H1 (cell line): ENCODE measurements around the gene FECH. TPM values are rescaled to one million over a fixed set of nuclear protein-coding genes. Genes with fewer than 3 reads are reported as not detected.

Experiments
- CTCF ChIA-PET: fragments of 300-600 bp; sonication (Branson Sonifier 250); formaldehyde crosslinking; loops from one replicate; lab custom pipeline; 2021; ENCODE audit not compliant: partially characterized antibody; lab: Charles Lee
- POLR2A ChIA-PET: fragments of 300-600 bp; sonication (Branson Sonifier 250); formaldehyde crosslinking; loops from one replicate; lab custom pipeline; 2021; ENCODE audit warnings: inconsistent platforms; ENCODE audit not compliant: partially characterized antibody; lab: Charles Lee
- DNase-seq, 2 experiments: peaks; one replicate each; pipeline versions ENCODE4 v3.0.0 to v3.0.0-alpha.2; 2010 to 2022; ENCODE audit warnings: low spot score in 2 of 2, low read depth in 1 of 2, mixed read lengths in 1 of 2
- FAIRE-seq: peaks from 2 replicates; lab custom pipeline; 2011; peaks lifted over from hg19 to GRCh38; lab: Jason Lieb, UNC
- H2AFZ ChIP-seq: 2 replicates; pipeline ENCODE4 v1.8.1; 2012; ENCODE audit warnings: low read length, inconsistent platforms
- H2AK5ac ChIP-seq: 2 replicates; pipeline ENCODE4 v1.6.1; 2013; ENCODE audit warnings: low read depth, low read length
- H2BK120ac ChIP-seq: replicated peaks from 2 replicates; pipeline ENCODE3; 2013; ENCODE audit warnings: low read depth, low read length, inconsistent platforms
- H2BK12ac ChIP-seq: 2 replicates; pipeline ENCODE4 v1.6.1; 2013; ENCODE audit warnings: low read depth, low read length
- H2BK15ac ChIP-seq: 2 replicates; pipeline ENCODE4 v1.6.1; 2013; ENCODE audit warnings: low read length
- H2BK20ac ChIP-seq: 2 replicates; pipeline ENCODE4 v1.6.1; 2013; ENCODE audit warnings: low read length
- H2BK5ac ChIP-seq: 2 replicates; pipeline ENCODE4 v1.6.1; 2013; ENCODE audit warnings: low read depth, low read length
- H3K14ac ChIP-seq: 2 replicates; pipeline ENCODE4 v1.6.1; 2013; ENCODE audit warnings: inconsistent platforms; ENCODE audit not compliant: insufficient read length
- H3K18ac ChIP-seq: 2 replicates; pipeline ENCODE4 v1.6.1; 2013; ENCODE audit warnings: low read length; ENCODE audit errors: extremely low read depth
- H3K23ac ChIP-seq: 2 replicates; pipeline ENCODE4 v1.6.1; 2013; ENCODE audit warnings: inconsistent platforms; ENCODE audit not compliant: insufficient read length
- H3K23me2 ChIP-seq: 2 replicates; pipeline ENCODE4 v1.6.1; 2013; ENCODE audit warnings: low read depth, low read length
- H3K27ac ChIP-seq: 2 replicates; pipeline ENCODE4 v1.6.1; 2011; ENCODE audit warnings: low read depth, low read length, inconsistent platforms
- H3K27me3 ChIP-seq, 4 experiments: replicated peaks in 1 of 4; 1 replicate in 1 of 4; 2 replicates in 3 of 4; pipeline versions ENCODE4 v1.6.1 to v1.8.1; 2011 to 2013; ENCODE audit warnings: low read length in 3 of 4, mild to moderate bottlenecking in 3 of 4, inconsistent platforms in 2 of 4, mixed read lengths in 2 of 4, moderate library complexity in 1 of 4; ENCODE audit not compliant: control insufficient read depth in 3 of 4, insufficient read depth in 3 of 4; ENCODE audit errors: extremely low read depth in 1 of 4
- H3K36me3 ChIP-seq, 4 experiments: 2 replicates each; pipeline versions ENCODE4 v1.6.1 to v1.8.1; 2011 to 2013; ENCODE audit warnings: mild to moderate bottlenecking in 4 of 4, low read length in 3 of 4, moderate library complexity in 2 of 4, control low read depth in 1 of 4, inconsistent platforms in 1 of 4; ENCODE audit not compliant: insufficient read depth in 4 of 4, control insufficient read depth in 2 of 4
- H3K4ac ChIP-seq: replicated peaks from 2 replicates; pipeline ENCODE3; 2013; ENCODE audit warnings: low read length, low read depth, mixed read lengths, inconsistent platforms; ENCODE audit not compliant: insufficient read length
- H3K4me1 ChIP-seq, 4 experiments: replicated peaks in 1 of 4; 1 replicate in 1 of 4; 2 replicates in 3 of 4; pipeline versions ENCODE4 v1.6.1 to v1.8.1; 2011 to 2013; ENCODE audit warnings: low read length in 3 of 4, inconsistent platforms in 2 of 4, mixed read lengths in 1 of 4; ENCODE audit not compliant: insufficient read depth in 4 of 4, control insufficient read depth in 3 of 4
- H3K4me2 ChIP-seq, 2 experiments: 2 replicates each; pipeline versions ENCODE4 v1.6.1 to v1.8.1; 2011 to 2013; ENCODE audit warnings: low read depth in 2 of 2, low read length in 2 of 2, control low read depth in 1 of 2, inconsistent platforms in 1 of 2, mild to moderate bottlenecking in 1 of 2; ENCODE audit not compliant: insufficient read depth in 1 of 2
- H3K4me3 ChIP-seq, 4 experiments: fragments of 200-600, 300-600 bp in 1 of 4; sonication (generic), shearing (Covaris generic), sonication (Bioruptor Twin) in 1 of 4; 2 replicates each; pipeline versions ENCODE4 v1.5.1 to v1.8.1; 2011 to 2016; ENCODE audit warnings: low read length in 4 of 4, low read depth in 3 of 4, control low read depth in 2 of 4, inconsistent platforms in 2 of 4, mild to moderate bottlenecking in 2 of 4, mixed read lengths in 1 of 4, moderate library complexity in 1 of 4; ENCODE audit not compliant: insufficient read depth in 2 of 4; ENCODE audit errors: extremely low read depth in 1 of 4
- H3K56ac ChIP-seq: replicated peaks from 2 replicates; pipeline ENCODE3; 2013; ENCODE audit warnings: low read depth, mild to moderate bottlenecking, mixed read lengths, low read length, inconsistent platforms; ENCODE audit not compliant: insufficient read length
- H3K79me1 ChIP-seq: 2 replicates; pipeline ENCODE4 v1.6.1; 2013; ENCODE audit warnings: low read depth, low read length, control low read depth
- H3K79me2 ChIP-seq, 2 experiments: 2 replicates each; pipeline versions ENCODE4 v1.6.1 to v1.8.1; 2012 to 2013; ENCODE audit warnings: low read length in 2 of 2, mild to moderate bottlenecking in 2 of 2, inconsistent platforms in 1 of 2; ENCODE audit not compliant: insufficient read depth in 2 of 2, control insufficient read depth in 1 of 2
- H3K9ac ChIP-seq, 4 experiments: replicated peaks in 1 of 4; 1 replicate in 1 of 4; 2 replicates in 3 of 4; pipeline versions ENCODE4 v1.6.1 to v1.8.1; 2011 to 2013; ENCODE audit warnings: low read depth in 3 of 4, low read length in 3 of 4, control low read depth in 2 of 4, mild to moderate bottlenecking in 2 of 4, moderate library complexity in 2 of 4, inconsistent platforms in 1 of 4; ENCODE audit errors: extremely low read depth in 1 of 4
- H3K9me3 ChIP-seq, 2 experiments: 2 replicates each; pipeline versions ENCODE4 v1.6.1 to v1.8.1; 2012 to 2013; ENCODE audit warnings: mild to moderate bottlenecking in 2 of 2, moderate library complexity in 2 of 2, control low read depth in 1 of 2, inconsistent platforms in 1 of 2, low read depth in 1 of 2, low read length in 1 of 2, mixed read lengths in 1 of 2; ENCODE audit not compliant: insufficient read depth in 2 of 2
- H4K20me1 ChIP-seq, 2 experiments: replicated peaks in 1 of 2; 2 replicates each; pipeline versions ENCODE3 to v1.8.1; 2011 to 2013; ENCODE audit warnings: inconsistent platforms in 2 of 2, low read length in 2 of 2, mild to moderate bottlenecking in 1 of 2; ENCODE audit not compliant: insufficient read depth in 2 of 2, control insufficient read depth in 1 of 2
- H4K5ac ChIP-seq: 2 replicates; pipeline ENCODE4 v1.6.1; 2013; ENCODE audit warnings: low read length, low read depth, mixed read lengths, inconsistent platforms; ENCODE audit not compliant: insufficient read length
- H4K8ac ChIP-seq: 2 replicates; pipeline ENCODE4 v1.8.0; 2013; ENCODE audit warnings: mild to moderate bottlenecking, moderate library complexity, low read length, inconsistent platforms; ENCODE audit not compliant: insufficient read depth; ENCODE audit errors: extremely low read depth
- H4K91ac ChIP-seq: replicated peaks from 2 replicates; pipeline ENCODE3; 2013; ENCODE audit warnings: low read length, mixed read lengths, inconsistent platforms; ENCODE audit not compliant: insufficient read length
- PHF8 ChIP-seq: fragments of 200-600 bp; sonication (generic); conservative IDR thresholded peaks from 2 replicates; pipeline ENCODE4 v1.7.1; 2012; ENCODE audit warnings: low read depth, mild to moderate bottlenecking, inconsistent platforms, low read length, moderate library complexity
- POU5F1 ChIP-seq: IDR thresholded peaks from 2 replicates; pipeline ENCODE4 v1.6.1; 2011; ENCODE audit warnings: low read depth, mild to moderate bottlenecking, low read length, moderate library complexity
- RFX5 ChIP-seq: IDR thresholded peaks from 2 replicates; pipeline ENCODE4 v1.6.1; 2011; ENCODE audit warnings: low read depth, low read length, improper control_type of control experiment, borderline replicate concordance
- TEAD4 ChIP-seq: IDR thresholded peaks from 2 replicates; pipeline ENCODE4 v1.6.1; 2012; ENCODE audit warnings: low read depth, low read length, inconsistent platforms, mixed read lengths
- ZNF274 ChIP-seq: IDR thresholded peaks from 2 replicates; pipeline ENCODE4 v1.7.0; 2012; ENCODE audit warnings: low read length, borderline replicate concordance; ENCODE audit errors: extremely low read depth
- WGBS, 2 experiments: shearing (Covaris generic) in 1 of 2; methylation state at CpG; one replicate each; pipeline versions ENCODE4 v1.1.6 to v1.1.7; 2013 to 2015; ENCODE audit warnings: low lambda C conversion rate in 2 of 2, mixed read lengths in 2 of 2, inconsistent platforms in 1 of 2, low coverage in 1 of 2, missing lambda C conversion rate in 1 of 2; ENCODE audit not compliant: insufficient replicate concordance in 2 of 2, insufficient coverage in 1 of 2, insufficient read length in 1 of 2; ENCODE audit errors: extremely low coverage in 1 of 2, missing lambda C conversion rate in 1 of 2; 5-methylcytosine and 5-hydroxymethylcytosine counted together
- polyA plus RNA-seq, 7 experiments: library from polyadenylated mRNA; depleted of rRNA in 3 of 7; stranded (reverse) in 5 of 7; unstranded in 2 of 7; fragments of >200 nt in 5 of 7; fragments of 200-250 nt in 2 of 7; gene quantifications; 1 replicate in 5 of 7; 2 replicates in 1 of 7; 4 replicates in 1 of 7; pipeline versions ENCODE4 v1.2.1 to v1.2.3, GENCODE V29; 2011 to 2013; ENCODE audit warnings: missing spikeins in 2 of 7, mixed read lengths in 2 of 7
- total RNA-seq: library from RNA; stranded (reverse); fragmentation: NEBNext Ultra II Directional; extraction: Animal tissue kit (Norgen Biotek cat#: 25700); gene quantifications from 2 replicates; pipeline ENCODE4 v1.2.1, GENCODE V29; 2021
- TF ChIP-seq, protein P1 (sequence below): IDR thresholded peaks from 2 replicates; pipeline ENCODE4 v1.6.1; 2011; ENCODE audit warnings: low read depth, mild to moderate bottlenecking, low read length; ENCODE audit not compliant: insufficient read depth

The FECH gene
- total and polyA plus RNA-seq, 2 of the 8 experiments (the other 6 are each of a cell fraction or from before 2014, with no cell fraction given): 13.1 to 26.6 TPM

DNA sequence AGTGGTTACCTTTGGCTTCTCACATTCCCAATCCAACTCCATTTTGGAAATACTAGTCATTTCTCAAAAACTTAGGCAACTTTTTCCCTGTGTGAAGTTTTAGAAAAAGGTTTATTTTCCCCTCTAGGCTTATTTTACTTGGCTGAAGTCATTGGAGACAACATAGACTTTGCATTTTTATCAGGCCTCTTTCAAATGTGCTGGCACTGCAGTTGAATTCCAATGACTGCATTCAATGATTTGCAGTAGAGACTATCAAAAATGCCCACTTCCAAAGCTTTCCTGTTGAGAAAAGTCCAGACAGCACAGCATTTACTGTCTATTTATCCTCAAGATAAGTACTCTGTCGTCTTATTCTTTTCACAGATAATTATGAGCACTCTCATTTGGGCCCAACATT lies 81.3 kb downstream of the FECH start:
- Histone ChIP-seq H3K4me2 (no peak overlapping the region), H3K56ac (no peak overlapping the region), H2BK120ac (no peak overlapping the region), H3K18ac (no peak overlapping the region), H3K14ac (no peak overlapping the region), H2AK5ac (no peak overlapping the region), H4K91ac (no peak overlapping the region), H2BK15ac (no peak overlapping the region), H3K79me1 (no peaks in the 10 kb centered on the region), H4K8ac (no peak overlapping the region), H3K23me2 (no peaks in the 10 kb centered on the region), H2BK12ac (no peak overlapping the region), H2BK5ac (no peak overlapping the region), H3K9ac (no peak overlapping the region), H2BK20ac (no peak overlapping the region), H3K4me3 (no peak overlapping the region), H4K5ac (no peak overlapping the region), H3K4me1 (no peaks in the 10 kb centered on the region), H3K36me3 (no peaks in the 10 kb centered on the region), H3K27me3 (no peaks in the 10 kb centered on the region), H4K20me1 (no peaks in the 10 kb centered on the region), H3K4ac (no peak overlapping the region), H3K27ac (no peak overlapping the region), H3K23ac (no peak overlapping the region), H3K79me2 (no peaks in the 10 kb centered on the region), H3K9me3 (no peaks in the 10 kb centered on the region), H2AFZ (no peak overlapping the region)
- no peak for DNase-seq
- ChIA-PET POLR2A (no interaction called here), CTCF (interaction anchor here (0.6 kb wide), 1 partner anchor 57 kb away, joined by 3 read pairs; no protein-coding TSS in a partner anchor)
- WGBS, 2 experiments: 81% methylated on average over 1 of the region's 1 CpG; no CpG with 5 or more reads in 1 of the 2 experiments
- no peak for TF ChIP-seq PHF8
- TF ChIP-seq POU5F1: no peak
- no peak for TF ChIP-seq ZNF274
- TF ChIP-seq RFX5: no peak
- TF ChIP-seq TEAD4: no peak
- TF ChIP-seq, protein P1, sequence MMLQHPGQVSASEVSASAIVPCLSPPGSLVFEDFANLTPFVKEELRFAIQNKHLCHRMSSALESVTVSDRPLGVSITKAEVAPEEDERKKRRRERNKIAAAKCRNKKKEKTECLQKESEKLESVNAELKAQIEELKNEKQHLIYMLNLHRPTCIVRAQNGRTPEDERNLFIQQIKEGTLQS: no peak
- no peak for FAIRE-seq
